IPS-15b (cell line): Measurements from ENCODE around the gene SMARCA2.
"Not testable (repeated sequence)": the region's sequence is repeated elsewhere in the genome, so short reads cannot be mapped to it uniquely, and the experiment has no call there.

Source experiments
- H3K27me3 ChIP-seq: one replicate; pipeline ENCODE4 v1.6.1; 2013; ENCODE audit warnings: low read length; ENCODE audit not compliant: control insufficient read depth, insufficient read depth
- H3K36me3 ChIP-seq: one replicate; pipeline ENCODE4 v1.6.1; 2013; ENCODE audit warnings: low read length; ENCODE audit not compliant: control insufficient read depth, insufficient read depth
- H3K4me1 ChIP-seq: one replicate; pipeline ENCODE4 v1.6.1; 2013; ENCODE audit warnings: mild to moderate bottlenecking, low read length; ENCODE audit not compliant: control insufficient read depth, insufficient read depth
- H3K4me3 ChIP-seq: one replicate; pipeline ENCODE4 v1.5.1; 2013; ENCODE audit warnings: low read depth, low read length
- H3K9ac ChIP-seq: one replicate; pipeline ENCODE4 v1.6.1; 2013; ENCODE audit warnings: low read depth, mild to moderate bottlenecking, low read length
- H3K9me3 ChIP-seq: one replicate; pipeline ENCODE4 v1.6.1; 2013; ENCODE audit warnings: mild to moderate bottlenecking, low read length; ENCODE audit not compliant: control insufficient read depth, insufficient read depth

Gene SMARCA2

GRCh38 chr9:2134391-2134790 lies 119.2 kb downstream of the SMARCA2 start:
- H3K4me1 ChIP-seq: no peaks in the 10 kb centered on the region
- H3K27me3 ChIP-seq: no peaks in the 10 kb centered on the region
- H3K9ac ChIP-seq: peak overlapping the region; percentile 32
- H3K9me3 ChIP-seq: no peaks in the 10 kb centered on the region
- no peak overlapping the region for H3K4me3 ChIP-seq
- H3K36me3 ChIP-seq: no peaks in the 10 kb centered on the region

DNA sequence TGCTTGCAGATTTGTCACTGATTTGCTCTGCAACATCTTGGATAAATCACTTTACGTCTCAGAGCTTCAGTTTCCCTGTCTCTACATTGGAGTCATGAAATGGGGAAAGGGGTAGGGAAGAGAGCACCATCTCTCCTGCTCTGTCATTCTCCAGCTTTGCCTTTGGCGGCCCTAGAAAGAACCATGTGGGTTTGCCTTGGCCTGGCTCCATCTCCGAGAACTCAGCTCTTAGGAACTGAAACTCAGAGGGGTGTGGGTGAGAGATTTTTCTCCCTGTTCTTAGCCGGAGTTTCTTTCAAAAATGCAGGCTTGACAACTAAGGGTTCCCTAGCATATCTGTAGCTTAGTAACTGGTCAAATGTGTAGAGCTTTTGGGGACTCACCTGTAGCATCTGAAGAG lies 123.5 kb downstream of the SMARCA2 start:
- no peaks in the 10 kb centered on the region for H3K36me3 ChIP-seq
- H3K9me3 ChIP-seq: no peaks in the 10 kb centered on the region
- H3K9ac ChIP-seq: no peak overlapping the region
- H3K27me3 ChIP-seq: no peaks in the 10 kb centered on the region
- H3K4me1 ChIP-seq: no peaks in the 10 kb centered on the region
- H3K4me3 ChIP-seq: no peak overlapping the region

DNA sequence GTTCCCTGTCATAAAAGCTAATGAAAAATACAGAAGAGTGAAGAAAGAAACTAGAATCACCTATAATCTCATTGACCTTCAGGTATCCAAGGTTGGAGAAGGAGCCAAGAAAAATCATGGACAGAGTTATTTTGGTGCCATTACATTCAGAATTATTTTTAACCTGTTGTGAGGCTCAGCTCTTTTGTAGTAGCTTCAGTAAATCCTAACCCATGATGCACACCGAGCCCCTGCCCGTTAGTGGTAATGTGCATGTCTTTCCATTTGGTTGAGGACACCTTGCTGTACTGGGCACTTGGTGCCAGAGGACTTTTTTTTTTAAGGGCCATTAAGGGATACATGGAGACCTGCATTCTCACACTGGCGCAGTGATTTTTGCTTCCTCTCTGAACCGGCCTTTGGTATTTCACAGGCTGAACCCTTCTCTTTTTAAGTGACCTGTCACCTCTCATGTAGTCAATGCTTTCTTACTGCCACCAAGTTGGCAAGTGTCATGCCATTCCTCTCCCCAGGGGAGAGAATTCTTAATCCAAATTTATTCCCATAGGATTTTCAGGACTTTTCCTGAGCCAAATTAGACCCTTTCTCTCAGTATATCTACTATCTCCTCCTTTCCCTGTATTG lies 125.6 kb downstream of the SMARCA2 start:
- H3K27me3 ChIP-seq: no peaks in the 10 kb centered on the region
- no peaks in the 10 kb centered on the region for H3K4me1 ChIP-seq
- no peak overlapping the region for H3K4me3 ChIP-seq
- no peaks in the 10 kb centered on the region for H3K36me3 ChIP-seq
- no peak overlapping the region for H3K9ac ChIP-seq
- no peaks in the 10 kb centered on the region for H3K9me3 ChIP-seq

DNA sequence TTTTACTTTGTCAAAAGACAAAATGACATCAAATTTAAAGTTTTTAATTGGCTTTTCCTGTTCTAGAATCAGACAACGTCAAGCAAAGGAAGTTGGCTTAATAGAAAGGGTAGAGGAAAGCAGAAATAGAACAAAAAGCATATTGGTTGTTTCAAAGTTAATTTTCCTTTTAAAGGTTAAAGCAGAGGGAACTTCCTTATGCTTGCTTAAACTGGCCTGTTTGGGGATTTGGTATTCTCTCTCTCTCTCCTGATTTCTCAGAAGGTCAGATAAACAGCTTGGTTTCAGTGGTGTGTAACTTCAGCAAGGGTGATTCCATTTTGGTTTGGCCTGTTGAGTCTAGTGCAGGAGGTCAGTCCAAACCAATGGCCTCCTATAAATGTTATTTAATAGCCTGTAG lies 127.1 kb downstream of the SMARCA2 start:
- no peak overlapping the region for H3K9ac ChIP-seq
- no peaks in the 10 kb centered on the region for H3K36me3 ChIP-seq
- no peaks in the 10 kb centered on the region for H3K4me1 ChIP-seq
- H3K4me3 ChIP-seq: no peak overlapping the region
- no peaks in the 10 kb centered on the region for H3K9me3 ChIP-seq
- no peaks in the 10 kb centered on the region for H3K27me3 ChIP-seq

GRCh38 chr9:2144619-2145018 lies 129.5 kb downstream of the SMARCA2 start:
- no peak overlapping the region for H3K4me3 ChIP-seq
- H3K9ac ChIP-seq: no peak overlapping the region
- H3K4me1 ChIP-seq: no peaks in the 10 kb centered on the region
- H3K9me3 ChIP-seq: no peaks in the 10 kb centered on the region
- no peaks in the 10 kb centered on the region for H3K27me3 ChIP-seq
- no peaks in the 10 kb centered on the region for H3K36me3 ChIP-seq

DNA sequence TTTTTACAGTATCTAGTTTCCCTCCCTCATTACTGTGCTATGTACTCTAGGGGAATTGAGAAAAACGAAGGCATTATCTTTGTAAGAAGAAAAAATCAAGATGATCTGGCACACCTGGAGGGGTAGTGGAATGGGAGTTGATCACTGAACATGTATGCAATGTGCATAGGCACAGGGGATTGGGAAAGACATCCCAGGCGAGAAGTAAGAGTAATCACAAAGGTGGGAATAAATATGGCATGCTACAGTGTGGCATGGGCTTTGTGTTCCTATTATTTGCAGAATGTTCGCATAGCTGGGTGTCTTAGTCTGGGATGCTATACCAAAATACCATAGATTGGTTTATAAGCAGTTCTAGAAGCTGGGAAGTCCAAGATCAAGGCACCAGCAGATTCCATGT lies 130.6 kb downstream of the SMARCA2 start:
- H3K4me3 ChIP-seq: no peak overlapping the region

DNA sequence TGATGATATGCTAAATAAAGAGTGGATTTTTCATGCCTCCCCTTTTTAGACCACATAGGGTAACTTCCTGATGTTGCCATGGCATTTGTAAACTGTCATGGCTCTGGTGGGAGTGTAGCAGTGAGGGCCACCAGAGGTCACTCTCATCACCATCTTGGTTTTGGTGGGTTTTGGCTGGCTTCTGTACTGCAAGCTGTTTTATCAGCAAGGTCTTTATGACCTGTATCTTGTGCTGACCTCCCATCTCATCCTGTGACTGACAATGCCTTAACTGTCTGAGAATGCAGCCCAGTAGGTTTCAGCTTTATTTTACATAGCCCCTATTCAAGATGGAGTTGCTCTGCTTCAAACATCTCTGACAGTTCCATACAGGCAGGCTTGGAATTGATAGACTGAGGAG lies 131.6 kb downstream of the SMARCA2 start:
- H3K4me1 ChIP-seq, H3K36me3 ChIP-seq, H3K27me3 ChIP-seq, H3K9ac ChIP-seq, H3K4me3 ChIP-seq, H3K9me3 ChIP-seq: not testable (repeated sequence)

More for the DNA sequence above, 130.6 kb downstream of the SMARCA2 start:
- H3K9me3 ChIP-seq: no peaks in the 10 kb centered on the region
- no peak overlapping the region for H3K9ac ChIP-seq
- no peaks in the 10 kb centered on the region for H3K36me3 ChIP-seq
- no peaks in the 10 kb centered on the region for H3K27me3 ChIP-seq
- no peaks in the 10 kb centered on the region for H3K4me1 ChIP-seq

GRCh38 chr9:2150338-2150737 lies 135.2 kb downstream of the SMARCA2 start:
- H3K9ac ChIP-seq: no peak overlapping the region
- no peaks in the 10 kb centered on the region for H3K4me1 ChIP-seq
- H3K36me3 ChIP-seq: no peaks in the 10 kb centered on the region
- no peak overlapping the region for H3K4me3 ChIP-seq
- H3K9me3 ChIP-seq: no peaks in the 10 kb centered on the region
- no peaks in the 10 kb centered on the region for H3K27me3 ChIP-seq

DNA sequence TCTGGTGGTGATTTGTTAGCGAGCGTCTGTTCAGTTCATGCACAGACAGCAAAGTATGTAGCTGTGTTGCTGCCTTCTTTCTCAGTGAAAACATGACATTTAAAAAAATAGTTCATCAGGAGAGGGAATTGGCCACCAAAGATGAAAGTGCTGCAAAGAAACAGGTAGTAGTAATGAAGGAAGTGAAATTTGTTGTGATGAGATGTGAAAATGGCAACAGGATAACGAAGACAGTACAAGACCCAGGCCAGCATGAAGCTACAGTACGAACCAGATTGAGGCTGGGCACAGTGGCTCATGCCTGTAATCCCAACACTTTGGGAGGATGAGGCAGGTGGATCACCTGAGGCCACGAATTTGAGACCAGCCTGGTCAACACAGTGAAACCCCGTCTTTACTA lies 136.0 kb downstream of the SMARCA2 start:
- no peak overlapping the region for H3K4me3 ChIP-seq
- H3K36me3 ChIP-seq: no peaks in the 10 kb centered on the region
- H3K4me1 ChIP-seq: no peaks in the 10 kb centered on the region
- H3K9ac ChIP-seq: no peak overlapping the region
- H3K27me3 ChIP-seq: no peaks in the 10 kb centered on the region
- no peaks in the 10 kb centered on the region for H3K9me3 ChIP-seq

- H3K4me3 ChIP-seq: no peak overlapping the region
- H3K9ac ChIP-seq: no peak overlapping the region
- no peaks in the 10 kb centered on the region for H3K9me3 ChIP-seq
- peaks cover 12% of the 10 kb centered on the region for H3K4me1 ChIP-seq
- H3K27me3 ChIP-seq: no peaks in the 10 kb centered on the region
- H3K36me3 ChIP-seq: no peaks in the 10 kb centered on the region
Observed at GRCh38 chr9:2152966-2153629, 138.0 kb downstream of the SMARCA2 start.

DNA sequence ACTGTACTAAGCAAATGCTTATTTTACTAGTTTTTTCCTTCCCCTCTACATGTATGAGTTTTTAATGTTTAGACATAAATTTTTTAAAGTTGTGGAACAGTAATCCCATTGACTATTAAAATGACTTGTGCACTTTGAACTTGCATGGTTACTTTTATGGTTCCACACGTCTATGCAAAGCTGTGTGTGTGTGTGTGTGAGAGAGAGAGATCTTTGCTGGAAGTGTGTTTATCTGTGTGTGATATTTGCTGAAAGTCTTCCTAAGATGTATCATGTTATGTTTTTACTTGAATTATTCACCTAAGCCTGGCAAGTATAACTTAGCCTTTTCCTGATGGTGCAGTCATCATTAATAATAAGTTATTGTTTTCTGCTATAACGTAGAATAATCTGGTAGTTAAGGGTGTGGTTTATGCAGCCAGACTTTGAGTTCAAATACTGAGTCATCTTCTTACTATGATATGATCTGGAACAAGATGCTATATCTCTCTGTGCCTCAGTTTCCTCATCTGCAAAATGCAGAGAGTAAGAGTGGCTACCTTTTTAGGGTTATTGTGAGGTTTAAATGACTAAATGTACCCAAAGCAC lies 138.6 kb downstream of the SMARCA2 start:
- H3K9me3 ChIP-seq: no peaks in the 10 kb centered on the region
- H3K27me3 ChIP-seq: no peaks in the 10 kb centered on the region
- H3K4me3 ChIP-seq: no peak overlapping the region
- H3K36me3 ChIP-seq: no peaks in the 10 kb centered on the region
- peaks cover 13% of the 10 kb centered on the region for H3K4me1 ChIP-seq
- no peak overlapping the region for H3K9ac ChIP-seq

DNA sequence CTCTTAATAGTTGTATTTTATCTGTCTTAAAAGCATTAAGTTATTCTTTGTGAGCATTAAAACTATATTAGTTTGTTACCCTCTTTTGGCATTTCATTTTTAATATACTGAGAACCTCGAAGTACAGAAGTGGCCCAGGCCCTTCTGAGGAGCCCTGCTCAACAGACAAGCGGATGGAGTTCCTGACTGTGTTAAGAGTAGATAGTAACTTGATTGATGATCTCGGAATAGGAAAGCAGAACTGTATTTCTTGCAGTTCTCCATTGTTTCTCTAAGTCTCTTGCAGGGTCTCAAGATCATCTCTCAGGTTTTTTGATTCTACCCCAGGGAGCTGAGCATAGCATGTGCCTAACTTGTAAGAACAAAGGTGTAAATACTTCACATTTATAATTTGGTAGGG lies 139.6 kb downstream of the SMARCA2 start:
- no peaks in the 10 kb centered on the region for H3K9me3 ChIP-seq

More for the DNA sequence above, 139.6 kb downstream of the SMARCA2 start:
- Histone ChIP-seq H3K4me1 (peaks cover 23% of the 10 kb centered on the region), H3K4me3 (no peak overlapping the region), H3K36me3 (no peaks in the 10 kb centered on the region), H3K27me3 (no peaks in the 10 kb centered on the region), H3K9ac (no peak overlapping the region)
